ENCODE results near the gene CAMK1D.
"Not testable (repeated sequence)": the region's sequence is repeated elsewhere in the genome, so short reads cannot be mapped to it uniquely, and the experiment has no call there.

CAMK1D gene

DNA sequence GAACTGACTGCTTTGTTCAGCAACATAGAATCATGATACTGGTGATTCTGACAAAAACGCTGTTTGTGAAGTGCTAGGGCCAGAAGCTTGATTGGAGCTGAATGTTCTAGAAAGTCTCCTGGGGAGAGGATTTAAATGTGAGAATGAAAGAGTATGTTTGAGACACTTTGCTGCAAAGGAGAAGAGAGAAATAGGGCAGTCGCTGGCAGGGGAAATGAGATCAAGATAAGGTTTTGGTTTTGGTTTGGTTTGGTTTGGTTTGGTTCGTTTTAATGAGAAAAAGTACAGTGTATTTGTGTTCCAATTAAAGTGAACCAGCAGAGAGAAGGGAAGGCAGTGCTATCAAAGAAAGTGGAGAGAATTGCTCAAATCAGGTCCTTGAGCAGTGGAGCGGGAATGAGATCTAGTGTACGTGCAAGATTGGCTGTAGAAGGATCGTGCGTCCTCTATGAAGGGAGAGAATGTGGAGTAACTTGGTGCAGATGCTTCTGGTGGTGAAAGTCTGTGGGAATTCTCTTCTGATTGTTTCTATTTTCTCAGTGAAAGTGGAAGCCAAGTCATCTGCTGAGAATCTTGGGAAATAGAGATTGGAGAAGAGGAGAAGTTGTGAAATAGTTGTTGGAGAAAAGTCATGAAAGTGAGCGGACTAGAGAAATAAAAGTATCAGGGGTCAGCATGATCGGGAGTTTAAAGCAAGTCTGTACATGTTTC is 381.6 kb downstream of the CAMK1D start:
- DNase-seq: no peak

DNA sequence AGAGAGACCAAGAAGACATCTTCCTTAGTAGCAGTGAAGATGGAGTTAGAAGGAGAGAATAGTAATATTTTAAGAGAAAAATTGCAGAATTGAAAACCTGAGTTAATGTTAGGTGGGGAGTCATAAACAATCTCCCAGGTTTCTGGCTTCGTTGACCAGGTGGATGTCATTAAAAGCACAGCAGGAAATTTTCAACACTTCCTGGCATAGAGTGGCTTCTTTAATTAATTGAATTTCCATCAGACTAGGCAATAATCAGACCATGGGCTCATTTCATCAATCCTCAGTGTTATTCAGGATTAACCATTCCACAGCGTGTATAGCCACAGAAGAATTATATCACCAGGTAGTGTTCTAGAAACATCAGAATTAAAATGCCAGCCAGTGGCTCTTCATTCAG is 383.9 kb downstream of the CAMK1D start:
- no peak for DNase-seq

DNA sequence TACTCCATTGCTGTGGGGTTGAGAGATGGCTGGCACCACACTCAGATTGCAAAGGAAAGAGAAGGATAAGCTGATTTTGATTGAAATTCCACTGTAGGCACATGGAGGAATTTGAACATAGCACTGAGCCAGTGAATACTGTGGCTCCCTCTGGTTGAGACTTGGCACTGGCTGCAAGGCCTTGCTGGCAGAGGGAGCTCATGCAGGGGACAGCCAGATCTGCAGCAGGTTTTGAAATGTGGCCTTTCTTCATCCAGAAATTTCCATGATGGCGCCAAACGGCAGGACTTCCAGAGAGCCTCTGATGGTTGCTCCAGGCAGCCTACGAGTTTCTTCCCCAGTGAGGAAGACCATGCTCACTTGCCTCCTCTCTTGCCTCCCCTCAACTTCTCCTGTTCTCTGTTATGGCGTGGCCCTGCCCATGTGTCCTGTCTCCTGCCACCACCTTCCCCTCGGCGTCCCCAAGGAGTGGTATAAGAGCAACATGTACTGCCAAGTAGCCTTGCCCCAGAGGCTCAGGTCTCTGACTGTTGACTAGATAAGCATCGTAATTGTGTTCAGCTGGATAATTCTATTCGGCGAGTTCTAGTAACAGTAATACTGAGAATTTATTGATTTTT is 386.6 kb downstream of the CAMK1D start:
- no peak for DNase-seq

DNA sequence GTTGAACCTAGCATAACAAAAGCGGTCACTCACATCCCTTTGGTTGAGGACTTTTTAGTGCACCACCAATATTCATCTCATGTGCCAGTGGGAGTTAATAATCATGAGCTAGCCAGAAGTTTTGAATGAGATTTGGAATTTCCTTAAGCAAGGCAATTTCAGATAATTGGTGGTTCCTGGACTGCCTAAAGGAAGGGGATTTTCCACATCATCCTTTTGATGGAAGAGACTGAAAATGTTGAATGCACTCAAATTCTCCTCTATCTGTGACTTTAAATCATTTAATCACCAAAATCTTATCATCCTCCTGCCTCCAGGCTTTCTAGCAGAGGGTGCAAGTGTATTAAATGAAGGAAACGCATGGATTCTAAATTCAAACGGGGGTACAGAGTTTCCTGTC is 391.5 kb downstream of the CAMK1D start:
- no peak for DNase-seq

DNA sequence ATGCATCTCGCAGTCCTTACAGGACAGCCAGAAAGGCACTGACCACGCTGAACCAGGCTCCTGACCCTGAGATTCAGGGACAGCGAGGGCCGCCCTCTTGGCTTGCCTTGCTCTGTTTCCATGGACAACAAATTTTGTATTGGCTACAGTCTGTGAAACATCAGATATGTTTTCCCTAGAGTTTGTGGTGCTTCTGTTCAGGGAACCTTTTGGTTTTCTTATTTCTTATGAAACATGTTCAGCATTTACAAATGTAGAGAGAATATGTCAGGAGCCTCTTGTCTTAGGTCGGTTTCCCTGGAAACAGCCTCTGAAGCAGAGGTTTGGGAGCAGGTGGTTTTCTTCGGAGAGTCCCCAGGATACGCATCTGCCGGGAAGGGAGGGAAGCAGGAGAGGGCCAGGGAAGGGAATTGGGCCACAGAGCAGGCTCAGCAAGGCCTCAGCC is 392.0 kb downstream of the CAMK1D start:
- no peak for DNase-seq

DNA sequence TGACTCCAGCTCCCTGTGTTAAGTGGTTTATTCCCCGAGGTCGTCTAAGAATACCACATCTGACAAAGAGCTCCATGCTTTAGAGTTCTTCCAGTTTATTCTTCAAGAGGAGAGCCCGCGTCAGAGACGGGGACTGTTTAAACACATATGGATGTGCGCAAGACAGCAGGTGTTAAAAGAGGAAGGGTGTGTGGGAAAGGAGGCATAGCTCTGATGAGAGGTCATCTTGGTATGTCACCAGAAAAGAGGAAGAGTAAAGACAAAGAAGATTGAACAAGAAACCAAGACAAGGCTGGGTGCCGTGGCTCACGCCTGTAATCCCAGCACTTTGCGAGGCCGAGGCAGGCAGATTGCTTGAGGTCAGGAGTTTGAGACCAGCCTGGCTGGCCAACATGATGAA is 393.4 kb downstream of the CAMK1D start:
- DNase-seq: no peak

DNA sequence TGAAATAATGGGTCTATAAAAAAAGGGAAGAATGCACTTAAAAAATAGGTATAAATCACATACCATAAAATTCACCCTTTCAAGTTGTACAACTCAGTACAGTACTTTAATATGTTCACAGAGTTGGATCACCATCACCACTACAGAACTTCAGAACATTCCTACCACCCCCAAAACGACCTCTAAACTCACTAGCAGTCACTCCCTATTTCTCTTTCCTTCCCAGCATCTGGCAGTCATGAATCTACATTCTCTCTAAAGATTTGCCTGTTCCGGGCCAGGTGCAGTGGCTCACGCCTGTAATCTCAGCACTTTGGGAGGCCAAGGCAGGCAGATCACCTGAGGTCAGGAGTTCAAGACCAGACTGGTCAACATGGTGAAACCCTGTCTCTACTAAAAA is 394.1 kb downstream of the CAMK1D start:
- DNase-seq: not testable (repeated sequence)

DNA sequence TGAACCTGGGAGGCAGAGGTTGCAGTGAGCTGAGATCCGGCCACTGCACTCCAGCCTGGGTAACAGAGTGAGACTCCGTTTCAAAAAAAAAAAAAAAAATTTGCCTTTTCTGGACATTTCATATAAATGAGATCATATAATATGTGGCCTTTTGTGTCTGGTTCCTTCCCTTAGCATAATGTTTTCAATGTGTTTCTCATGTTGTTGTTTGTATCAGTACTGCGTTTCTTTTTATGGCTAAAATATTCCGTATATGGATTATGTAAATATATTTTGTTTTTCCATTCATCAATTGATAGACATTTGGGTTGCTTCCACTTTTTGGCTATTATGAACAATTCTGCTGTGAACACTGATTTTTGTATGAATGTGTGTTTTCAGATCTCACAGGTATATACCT is 394.6 kb downstream of the CAMK1D start:
- no peak for DNase-seq

DNA sequence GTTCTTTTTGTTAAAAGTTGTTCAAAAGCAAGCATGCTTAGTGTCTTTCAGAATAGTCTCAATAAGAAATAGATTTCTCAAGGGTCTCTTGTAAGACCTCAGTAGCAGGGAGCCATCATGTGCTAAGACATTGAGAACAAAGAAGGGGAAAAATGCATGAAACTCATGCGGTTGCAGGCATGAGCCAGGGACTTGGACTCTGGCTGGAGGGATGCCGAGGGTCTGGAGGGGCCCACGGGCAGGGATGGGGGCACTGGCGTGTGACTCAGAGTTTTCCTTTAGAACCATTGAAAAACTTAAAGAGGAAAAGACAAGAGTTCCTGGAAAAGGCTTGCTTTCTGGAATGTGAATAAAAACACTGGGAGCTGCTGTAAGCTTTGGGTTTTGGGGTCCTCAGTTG is 398.8 kb downstream of the CAMK1D start:
- no peak for DNase-seq

DNA sequence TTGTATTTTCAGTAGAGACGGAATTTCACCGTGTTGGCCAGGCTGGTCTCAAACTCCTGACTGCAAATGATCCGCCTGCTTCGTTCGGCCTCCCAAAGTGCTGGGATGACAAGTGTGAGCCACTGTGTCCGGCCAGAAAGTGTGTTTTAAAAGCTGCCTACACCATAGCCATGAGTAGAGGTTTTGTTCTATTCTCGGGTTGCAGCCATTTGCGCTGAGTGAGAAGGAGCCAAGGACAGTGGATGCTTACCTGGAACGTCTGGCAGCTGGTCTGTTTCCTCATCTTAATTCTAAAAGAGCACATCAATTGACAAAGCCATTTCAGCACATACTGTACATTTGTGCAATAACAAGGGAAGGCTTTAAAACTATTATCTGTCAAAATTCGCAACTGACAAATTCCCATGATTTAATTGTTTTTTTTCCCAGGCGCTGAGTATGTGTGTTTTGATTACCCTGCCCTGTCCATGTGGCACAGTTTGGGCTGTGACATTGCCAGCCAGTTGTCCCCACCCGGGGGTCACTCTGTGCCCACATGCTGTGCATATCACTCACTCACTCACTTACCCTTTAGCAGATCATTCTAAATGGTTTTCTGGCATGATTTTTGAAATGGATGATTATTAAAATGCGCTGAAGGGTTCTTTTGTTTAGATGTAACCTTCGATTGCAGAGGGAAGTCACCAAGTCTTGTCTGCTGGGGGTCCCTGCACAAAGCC is 400.6 kb downstream of the CAMK1D start:
- no peak for DNase-seq

DNA sequence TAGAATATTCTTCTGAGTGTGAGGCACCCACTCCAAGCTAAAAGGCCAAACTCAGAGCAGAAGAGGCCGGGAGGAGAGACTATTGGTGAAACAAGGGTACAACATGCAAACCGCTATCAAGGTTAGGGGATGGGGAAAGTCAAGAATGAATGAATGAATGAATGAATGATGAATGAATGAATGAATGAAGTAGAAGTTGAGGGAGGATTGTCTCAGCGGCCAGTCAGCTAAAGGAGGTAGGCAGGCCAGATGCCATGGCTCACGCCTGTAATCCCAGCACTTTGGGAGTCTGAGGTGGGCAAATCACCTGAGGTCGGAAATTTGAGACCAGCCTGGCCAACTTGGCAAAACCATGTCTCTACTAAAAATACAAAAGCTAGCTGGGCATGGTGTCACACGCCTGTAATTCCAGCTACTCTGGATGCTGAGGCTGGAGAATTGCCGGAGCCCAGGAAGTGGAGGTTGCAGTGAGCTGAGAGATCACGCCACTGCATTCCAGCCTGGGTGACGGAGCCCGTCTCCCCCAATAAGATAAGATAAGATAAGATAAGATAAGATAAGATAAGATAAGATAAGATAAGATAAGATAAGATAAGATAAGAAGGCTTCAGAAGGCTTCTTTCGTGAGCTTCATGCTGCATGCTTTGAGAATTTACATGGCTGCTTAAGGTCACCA is 401.3 kb downstream of the CAMK1D start:
- no peak for DNase-seq

DNA sequence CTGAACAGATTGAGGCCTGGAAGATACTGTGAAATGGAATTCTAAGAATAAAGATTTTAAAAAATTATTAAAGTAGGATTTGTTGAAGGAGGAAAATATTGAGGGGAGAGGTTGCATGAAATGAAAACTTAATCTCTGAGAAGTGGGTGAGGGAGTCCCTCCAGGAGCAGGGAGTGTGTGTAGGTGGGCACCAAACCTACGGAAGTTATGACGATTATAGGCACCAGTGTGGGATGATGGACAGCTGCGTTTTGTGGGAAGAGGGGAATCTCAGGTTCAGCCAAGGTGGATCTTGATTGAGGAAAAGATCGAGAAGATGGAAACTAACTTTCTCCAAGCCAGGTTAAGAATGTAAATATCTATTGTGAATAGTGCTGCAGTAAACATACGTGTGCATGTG is 405.7 kb downstream of the CAMK1D start:
- DNase-seq: no peak

DNA sequence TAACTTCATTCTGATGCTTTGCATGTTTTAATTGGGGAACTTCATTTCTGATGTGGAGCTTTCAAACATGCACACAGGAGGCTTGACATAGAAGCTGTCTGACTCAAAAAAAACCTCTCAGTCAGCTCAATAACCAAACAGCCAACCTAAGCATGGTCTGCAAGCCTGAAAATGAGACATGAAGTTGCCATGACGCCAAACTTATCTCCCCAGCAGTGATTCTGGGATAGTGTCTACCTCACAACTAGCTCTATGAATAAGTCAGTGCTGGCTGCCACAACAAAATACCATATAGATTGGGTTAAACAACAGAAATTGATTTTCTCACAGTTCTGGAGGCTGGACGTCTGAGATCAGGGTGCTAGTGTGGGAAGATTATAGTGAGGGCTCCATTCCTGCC is 408.0 kb downstream of the CAMK1D start:
- DNase-seq: no peak

DNA sequence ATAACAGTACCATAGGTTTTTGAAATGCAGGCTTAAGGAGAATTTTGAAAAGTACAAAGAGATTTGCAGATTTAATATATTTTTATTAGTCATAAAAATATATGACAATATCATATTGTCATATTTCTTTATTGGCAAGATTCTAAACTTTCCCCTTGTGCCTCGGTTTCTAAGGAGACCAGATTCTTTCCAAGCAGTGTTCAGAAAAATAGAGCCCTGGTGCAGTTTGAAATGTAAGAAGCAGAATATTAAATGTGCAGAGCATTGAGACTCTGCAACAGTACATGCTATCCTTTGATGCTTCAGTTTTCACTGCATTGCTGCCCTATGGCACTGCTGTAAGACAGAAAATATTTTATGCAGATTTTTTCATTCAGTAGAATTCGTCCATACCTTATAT is 408.9 kb downstream of the CAMK1D start:
- no peak for DNase-seq

DNA sequence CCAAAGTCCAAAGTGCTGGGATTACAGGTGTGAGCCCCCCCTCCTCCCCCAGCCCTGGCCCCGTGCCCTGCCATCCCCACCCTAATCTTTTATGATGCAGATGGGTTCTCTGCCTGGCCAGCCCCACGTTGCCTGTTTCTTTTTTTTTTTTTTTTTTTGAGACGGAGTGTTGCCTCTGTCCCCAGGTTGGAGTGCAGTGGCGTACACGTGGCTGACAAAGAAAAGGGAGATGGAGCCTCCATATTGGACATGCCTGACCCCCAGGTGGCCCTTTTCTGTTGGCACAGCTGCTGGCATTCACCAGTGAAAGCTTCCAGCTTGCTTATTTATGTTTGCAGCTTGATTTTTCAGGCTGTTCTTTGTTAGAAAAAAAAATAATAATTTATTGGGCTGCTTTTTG is 416.9 kb downstream of the CAMK1D start:
- no peak for DNase-seq

DNA sequence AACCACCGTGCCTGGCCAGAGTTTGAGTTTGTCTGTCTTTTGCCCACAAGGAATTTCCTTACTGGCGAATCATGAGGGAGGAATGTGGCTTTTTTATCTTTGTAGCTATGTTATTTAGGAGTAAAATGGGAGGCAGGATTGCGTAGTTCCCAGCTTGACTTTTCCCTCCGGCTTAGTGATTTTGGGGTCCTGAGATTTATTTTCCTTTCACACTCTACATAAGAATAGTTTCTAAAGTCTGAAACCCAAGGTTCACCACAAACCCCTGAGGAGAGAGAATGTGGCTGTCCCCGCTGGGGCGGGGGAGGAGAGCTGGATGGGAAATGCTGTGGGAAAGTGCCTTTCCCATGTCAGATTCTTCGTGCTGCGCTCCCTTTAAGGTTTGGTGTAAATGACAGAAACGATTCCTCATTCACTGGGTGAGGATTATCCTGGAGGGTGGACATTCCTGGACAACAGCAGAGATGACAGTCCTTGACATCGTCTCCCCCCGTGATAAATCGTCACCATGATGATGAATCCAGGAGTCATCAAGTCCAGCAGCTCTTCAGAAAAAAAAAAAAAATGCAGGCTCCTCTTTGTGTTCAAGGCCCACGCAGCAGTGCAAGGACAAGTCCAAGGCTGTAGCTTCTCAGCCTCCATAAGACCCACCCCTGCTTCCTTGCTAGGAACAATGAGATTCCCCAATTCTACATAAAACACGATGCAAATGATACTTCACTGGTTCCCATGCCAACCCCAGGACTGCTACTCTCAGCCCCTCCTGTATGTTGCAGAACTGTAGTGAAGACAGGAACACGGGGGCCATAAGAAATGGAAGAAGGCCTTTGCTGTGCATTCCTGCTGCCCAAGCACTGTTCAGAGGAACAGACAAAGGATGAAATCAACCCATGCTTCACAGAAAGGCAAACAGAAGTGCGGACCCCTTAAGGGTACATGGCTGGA is 419.1 kb downstream of the CAMK1D start:
- DNase-seq: no peak

DNA sequence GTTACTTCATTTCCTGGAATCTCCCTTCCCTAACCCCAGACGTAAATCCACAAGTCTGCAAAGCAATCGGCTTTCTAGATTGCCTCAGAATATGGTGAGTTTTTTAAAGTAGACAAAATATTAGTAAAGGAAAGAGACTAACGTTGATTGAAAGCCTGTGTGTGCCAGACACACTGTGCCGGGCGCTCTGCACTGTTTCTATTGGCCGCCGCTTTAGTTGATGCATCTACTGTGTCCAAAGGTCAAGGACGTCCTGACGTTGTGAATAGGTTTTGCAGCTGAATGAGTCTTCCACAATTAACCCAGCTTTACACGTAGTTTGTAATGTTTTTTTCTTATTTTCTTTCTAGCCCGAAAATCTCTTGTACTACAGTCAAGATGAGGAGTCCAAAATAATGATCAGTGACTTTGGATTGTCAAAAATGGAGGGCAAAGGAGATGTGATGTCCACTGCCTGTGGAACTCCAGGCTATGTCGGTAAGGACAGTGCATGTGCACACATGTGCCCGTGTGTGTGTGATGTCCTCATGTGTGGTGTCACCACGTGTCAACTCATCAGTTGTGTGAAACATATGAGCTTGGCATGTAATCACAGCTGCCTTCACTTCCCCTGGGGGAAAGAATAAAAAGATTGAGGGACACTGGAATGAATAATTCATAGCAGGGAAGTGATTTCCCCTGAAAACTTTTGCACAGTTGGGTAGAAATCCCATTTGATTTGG is 420.1 kb downstream of the CAMK1D start:
- DNase-seq: no peak

DNA sequence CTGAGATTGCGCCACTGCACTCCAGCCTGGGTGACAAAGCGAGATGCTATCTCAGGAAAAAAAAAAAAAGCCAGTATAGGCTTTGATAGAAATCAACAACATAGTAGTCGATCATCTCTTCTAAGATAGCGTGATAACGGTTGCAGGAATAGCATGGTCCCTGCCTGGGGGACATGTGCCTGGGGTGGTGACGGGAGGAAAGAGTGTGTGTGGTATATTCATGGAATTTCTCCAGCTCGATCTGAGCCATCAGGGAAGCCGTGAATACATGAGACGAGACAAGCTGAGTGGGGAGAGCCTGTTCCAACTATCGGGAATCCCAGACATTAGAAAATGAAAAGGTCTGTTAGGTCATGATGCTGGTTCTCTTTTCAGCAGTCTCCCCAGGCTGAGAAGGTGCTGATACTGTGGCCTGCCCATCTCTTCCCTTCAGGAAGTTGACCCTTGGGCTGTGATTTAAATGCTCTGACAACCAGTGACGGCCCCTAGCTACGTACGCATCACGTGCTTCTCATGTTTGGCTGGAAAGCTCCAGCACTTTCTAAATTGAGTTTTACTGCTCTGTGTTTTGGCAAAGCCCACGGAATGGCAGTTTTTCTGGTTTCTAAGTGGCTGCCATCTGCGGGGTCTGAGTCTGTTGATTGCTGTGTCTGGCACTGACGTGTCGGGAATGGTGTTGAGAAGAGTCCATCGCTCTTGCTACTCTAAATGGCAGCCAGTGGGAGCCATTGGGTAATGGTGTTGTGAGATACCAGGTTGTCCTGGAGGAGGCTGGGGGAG is 422.8 kb downstream of the CAMK1D start:
- DNase-seq: no peak

DNA sequence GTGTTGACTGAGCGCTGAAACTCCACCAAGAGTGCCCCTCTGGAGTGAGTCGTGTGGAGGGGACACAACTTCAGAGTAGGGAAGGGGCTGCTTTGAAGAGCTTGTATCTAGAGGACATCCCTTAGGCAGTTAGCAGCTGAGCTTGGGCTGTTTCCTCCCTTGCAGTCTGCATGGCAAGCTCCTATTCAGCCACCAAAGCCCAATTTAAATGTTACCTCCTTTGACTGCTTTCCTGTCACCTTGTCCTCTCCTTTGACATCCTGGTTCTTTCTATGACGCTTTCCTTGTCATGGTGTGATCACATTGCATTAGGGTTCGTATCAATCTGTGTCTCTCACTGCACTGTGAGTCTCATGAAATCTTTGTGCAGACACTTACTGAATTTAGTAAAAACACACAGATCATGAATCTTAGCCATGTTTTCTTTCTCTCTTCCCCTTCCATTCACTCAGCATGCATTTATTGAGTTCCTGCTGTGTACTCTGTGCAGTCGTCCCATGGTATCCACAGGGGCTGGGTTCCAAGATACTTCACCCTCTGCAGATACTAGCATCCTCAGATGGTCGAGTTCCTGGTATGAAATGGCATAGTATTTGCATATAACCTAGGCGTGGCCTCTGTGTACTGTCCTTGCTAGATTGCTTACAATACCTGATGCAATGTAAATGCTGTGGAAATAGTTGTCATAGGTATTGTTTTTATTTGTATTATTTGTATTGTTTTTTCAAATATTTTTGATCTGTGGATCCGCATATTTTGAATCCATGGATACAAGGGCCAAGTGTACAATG is 423.6 kb downstream of the CAMK1D start:
- DNase-seq: no peak
